Astrocyte (in vitro differentiated cells and primary cell): Measurements from ENCODE around the gene ABCC4.

Source experiments
- EZH2 ChIP-seq: IDR thresholded peaks from 2 replicates; pipeline ENCODE4 v1.6.1; 2012; ENCODE audit warnings: mild to moderate bottlenecking, low read length, inconsistent platforms; ENCODE audit not compliant: insufficient read depth
- TF ChIP-seq, protein P1 (sequence below): IDR thresholded peaks from 2 replicates; pipeline ENCODE4 v1.5.1; 2011; ENCODE audit warnings: low read depth, mild to moderate bottlenecking, inconsistent platforms, low read length, moderate library complexity; ENCODE audit not compliant: insufficient read depth

DNA sequence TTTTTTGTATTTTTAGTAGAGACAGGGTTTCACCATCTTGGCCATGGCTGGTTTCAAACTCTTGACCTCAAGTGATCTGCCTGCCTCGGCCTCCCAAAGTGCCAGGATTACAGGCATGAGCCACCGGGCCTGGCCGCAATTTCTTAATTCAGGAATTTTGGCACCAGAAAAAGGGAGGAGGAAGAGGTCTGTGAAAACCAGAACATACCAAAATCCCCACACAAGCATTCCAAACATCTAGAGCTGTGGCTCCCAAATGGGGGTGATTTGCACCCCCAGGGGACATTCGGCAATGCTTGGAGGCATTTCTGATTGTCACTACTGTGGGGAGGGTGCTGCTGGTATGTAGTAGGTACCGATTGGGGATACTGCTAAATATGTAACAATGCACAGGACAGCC, 40.2 kb upstream of the ABCC4 start:
- TF ChIP-seq, protein P1, sequence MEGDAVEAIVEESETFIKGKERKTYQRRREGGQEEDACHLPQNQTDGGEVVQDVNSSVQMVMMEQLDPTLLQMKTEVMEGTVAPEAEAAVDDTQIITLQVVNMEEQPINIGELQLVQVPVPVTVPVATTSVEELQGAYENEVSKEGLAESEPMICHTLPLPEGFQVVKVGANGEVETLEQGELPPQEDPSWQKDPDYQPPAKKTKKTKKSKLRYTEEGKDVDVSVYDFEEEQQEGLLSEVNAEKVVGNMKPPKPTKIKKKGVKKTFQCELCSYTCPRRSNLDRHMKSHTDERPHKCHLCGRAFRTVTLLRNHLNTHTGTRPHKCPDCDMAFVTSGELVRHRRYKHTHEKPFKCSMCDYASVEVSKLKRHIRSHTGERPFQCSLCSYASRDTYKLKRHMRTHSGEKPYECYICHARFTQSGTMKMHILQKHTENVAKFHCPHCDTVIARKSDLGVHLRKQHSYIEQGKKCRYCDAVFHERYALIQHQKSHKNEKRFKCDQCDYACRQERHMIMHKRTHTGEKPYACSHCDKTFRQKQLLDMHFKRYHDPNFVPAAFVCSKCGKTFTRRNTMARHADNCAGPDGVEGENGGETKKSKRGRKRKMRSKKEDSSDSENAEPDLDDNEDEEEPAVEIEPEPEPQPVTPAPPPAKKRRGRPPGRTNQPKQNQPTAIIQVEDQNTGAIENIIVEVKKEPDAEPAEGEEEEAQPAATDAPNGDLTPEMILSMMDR: no peak
- no peak for TF ChIP-seq EZH2
